Mucosa of gallbladder (tissue), 1 donor: ENCODE measurements around the gene ATG4C. TPM values are rescaled to one million over a fixed set of nuclear protein-coding genes. Genes with fewer than 3 reads are reported as not detected.
"Not testable (repeated sequence)": the region's sequence is repeated elsewhere in the genome, so short reads cannot be mapped to it uniquely, and the experiment has no call there.

Source experiments
- DNase-seq: peaks from one replicate; pipeline ENCODE4 v3.0.0-alpha.2; 2020; ENCODE audit warnings: low spot score
- total RNA-seq: library from RNA; stranded (reverse); gene quantifications from one replicate; pipeline ENCODE4 v1.2.1, GENCODE V29; 2021
- donor health status: DM: no; HTN: no; CAD: no.

Gene ATG4C
- total RNA-seq: 12.9 TPM

DNA sequence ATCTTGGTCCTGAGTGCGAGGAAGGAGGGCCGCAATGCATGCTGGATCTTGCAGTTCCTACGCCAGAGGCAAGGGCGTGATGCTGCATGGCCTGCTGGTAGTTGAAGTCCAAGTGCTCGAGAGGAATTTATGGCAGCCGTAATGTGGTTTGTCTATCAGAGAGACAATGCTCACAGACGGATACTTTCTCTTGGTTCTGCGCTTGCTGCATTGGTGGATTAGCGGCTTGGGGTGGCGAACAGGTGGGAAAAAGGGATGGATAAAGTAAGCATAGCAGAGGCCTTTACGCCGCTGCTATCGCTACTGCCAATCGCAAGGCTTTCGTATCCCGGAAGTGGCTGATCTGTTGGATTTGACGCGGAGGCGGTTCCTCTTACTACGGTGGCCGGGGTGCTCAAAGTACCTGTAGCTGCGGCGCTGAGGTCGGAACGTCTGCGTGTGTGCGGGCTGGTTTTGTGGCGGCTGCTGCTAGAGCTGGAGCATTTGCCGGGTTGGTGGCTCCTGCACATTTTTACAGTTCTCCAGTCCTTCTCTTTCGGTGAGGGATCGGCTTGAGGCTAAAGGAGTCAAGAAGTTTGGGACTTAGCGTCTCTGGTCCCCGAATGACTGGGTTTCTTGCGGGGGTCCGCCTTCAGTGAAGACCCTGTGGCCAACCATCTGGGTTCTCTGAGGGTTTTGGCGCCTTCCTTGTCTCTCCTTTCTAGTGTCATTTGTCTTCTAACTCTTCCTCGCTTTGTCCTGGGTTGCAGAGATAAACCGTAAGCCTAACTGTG is at the start of gene ATG4C:
ATG4C (plus strand) TSS at position 397 of the 773 bp plus-strand sequence. CDS start 19,655 bp downstream, outside the sequence.
- peak; percentile 97 for DNase-seq

DNA sequence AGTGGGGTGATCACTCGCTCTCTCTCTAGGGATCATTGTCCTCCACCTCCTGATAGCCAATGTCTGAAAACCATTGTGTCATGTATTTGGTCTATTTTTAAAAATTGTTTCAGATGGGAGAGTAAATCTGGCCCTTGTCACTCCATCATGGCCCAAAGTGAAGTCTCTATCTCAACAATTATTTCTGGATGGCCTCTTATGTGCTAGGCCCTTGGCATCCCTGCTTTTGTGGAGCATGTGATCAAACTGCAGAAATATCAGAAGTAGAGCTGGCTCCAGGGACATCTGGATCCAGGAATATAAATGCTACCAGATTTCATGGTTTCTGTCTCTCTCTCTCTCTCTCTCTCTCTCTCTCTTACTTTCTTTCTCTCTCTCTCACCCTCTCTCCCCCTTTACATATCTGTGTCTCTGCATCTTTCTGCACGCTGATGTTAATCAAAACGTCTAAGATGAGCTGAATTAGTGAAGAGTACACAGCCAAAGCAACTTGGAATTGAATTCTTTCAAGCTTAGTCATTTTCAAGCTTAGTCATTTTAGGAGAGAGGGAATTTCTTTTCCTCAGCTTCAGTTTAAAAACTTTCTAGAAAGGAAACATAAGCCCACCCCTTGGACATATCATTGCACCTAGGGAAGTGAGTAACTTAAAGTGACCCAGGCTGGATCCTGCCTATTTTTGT is 48.3 kb upstream of the ATG4C start:
- DNase-seq: no peak

- not testable (repeated sequence) for DNase-seq
Measured at GRCh38 chr1:62740701-62741100, 43.2 kb upstream of the ATG4C start.

DNA sequence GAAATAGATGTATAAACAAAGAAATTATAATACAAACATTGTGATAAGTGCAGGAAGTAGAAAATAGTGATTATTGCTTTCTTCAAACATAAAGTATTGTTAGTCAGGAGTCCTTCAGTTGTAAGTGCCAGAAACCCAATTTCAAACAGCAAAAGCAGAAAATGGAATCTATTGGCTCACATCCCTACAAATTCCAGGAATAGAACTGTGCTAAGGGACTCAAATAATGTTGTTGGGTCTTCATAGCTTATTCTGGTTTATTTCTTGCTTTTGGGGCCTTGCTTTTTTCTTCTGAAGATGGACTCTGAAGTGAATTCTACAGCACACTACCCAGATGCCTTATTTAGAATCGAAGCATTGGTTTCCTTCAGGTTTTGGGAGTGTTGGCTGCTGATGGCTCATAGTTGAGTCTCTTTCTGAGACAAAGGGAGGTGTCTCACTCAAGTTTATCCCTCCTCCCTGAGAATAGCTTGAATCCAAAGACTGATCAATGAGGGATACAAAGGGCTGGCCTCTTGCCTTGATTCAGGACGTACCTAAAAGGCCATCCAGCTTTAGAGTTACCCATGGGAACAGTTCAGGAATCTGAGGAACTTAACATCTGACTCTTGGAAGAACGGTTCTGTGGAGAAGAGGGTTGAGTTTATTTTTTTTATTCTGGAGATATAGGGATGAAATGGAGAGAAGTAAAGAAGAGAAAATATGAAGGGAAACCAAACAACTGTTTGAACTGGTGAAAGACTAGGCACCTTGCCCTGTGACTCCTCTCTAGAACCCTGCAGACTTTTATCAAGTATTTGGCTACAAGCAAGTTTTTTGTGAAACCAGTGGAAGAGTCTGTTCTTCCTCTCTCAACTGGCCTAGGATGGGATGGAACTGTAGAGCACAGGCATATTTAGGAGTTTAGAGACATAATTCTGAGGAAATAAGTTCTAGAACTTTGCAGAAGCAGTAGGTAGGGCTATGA is 39.0 kb upstream of the ATG4C start:
- DNase-seq: no peak

GRCh38 chr1:62746086-62746808 is 37.7 kb upstream of the ATG4C start:
- no peak for DNase-seq

GRCh38 chr1:62746809-62747138 is 37.2 kb upstream of the ATG4C start:
- no peak for DNase-seq

- no peak for DNase-seq
Measured at GRCh38 chr1:62753031-62753965, 30.6 kb upstream of the ATG4C start.

- not testable (repeated sequence) for DNase-seq
Measured at GRCh38 chr1:62754938-62755337, 29.0 kb upstream of the ATG4C start.

GRCh38 chr1:62756255-62756884 is 27.6 kb upstream of the ATG4C start:
- not testable (repeated sequence) for DNase-seq

GRCh38 chr1:62759232-62759875 is 24.6 kb upstream of the ATG4C start:
- not testable (repeated sequence) for DNase-seq

DNA sequence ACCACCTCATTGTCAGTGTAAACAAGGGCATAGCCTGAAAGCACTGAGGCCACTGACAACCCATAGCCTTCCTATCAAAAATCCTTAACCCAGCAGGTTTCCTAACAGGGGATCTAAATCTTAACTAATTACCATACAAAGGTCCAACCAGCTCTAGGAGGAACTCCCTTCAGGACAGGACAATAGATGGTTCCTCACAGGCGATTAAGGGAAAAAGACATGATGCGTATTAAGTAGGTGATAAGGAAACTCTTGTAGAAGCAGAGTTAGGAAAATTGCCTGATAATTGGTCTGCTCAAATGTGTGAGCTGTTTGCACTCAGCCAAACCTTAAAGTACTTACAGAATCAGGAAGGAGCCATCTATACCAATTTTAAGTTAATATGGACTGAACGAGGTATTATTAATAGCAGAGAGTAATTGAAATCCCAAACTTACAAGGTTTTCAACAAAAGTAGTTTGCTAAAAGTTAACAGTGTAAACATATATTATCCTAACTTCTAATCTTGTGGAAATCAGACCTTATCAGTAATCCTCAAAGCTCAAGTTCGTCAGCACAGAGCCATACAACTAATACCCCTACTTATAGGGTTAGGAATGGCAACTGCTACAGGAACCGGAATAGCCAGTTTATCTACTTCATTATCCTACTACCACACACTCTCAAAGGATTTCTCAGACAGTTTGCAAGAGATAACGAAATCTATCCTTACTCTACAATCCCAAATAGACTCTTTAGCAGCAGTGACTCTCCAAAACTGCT is 23.7 kb upstream of the ATG4C start:
- not testable (repeated sequence) for DNase-seq

- DNase-seq: not testable (repeated sequence)
Measured at GRCh38 chr1:62761223-62761870, 22.6 kb upstream of the ATG4C start.

- DNase-seq: not testable (repeated sequence)
Measured at GRCh38 chr1:62762027-62762426, 21.9 kb upstream of the ATG4C start.

GRCh38 chr1:62765981-62766380 is 18.0 kb upstream of the ATG4C start:
- DNase-seq: no peak

DNA sequence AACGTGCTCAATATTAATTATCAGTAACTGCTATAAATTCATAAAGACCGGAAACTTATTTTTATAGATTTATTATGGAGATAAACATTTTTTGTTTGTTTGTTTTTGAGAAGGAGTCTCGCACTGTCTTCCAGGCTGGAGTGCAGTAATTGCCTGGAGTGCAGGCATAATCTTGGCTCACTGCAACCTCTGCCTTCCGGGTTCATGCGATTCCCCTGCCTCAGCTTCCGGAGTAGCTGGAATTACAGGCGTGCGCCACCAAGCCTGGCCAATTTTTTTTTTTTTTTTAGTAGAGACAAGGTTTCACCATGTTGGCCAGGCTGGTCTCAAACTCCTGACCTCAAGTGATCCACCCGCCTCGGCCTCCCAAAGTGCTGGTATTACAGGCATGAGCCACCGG is 15.4 kb upstream of the ATG4C start:
- not testable (repeated sequence) for DNase-seq

- no peak for DNase-seq
Measured at GRCh38 chr1:62772607-62773295, 11.2 kb upstream of the ATG4C start.

DNA sequence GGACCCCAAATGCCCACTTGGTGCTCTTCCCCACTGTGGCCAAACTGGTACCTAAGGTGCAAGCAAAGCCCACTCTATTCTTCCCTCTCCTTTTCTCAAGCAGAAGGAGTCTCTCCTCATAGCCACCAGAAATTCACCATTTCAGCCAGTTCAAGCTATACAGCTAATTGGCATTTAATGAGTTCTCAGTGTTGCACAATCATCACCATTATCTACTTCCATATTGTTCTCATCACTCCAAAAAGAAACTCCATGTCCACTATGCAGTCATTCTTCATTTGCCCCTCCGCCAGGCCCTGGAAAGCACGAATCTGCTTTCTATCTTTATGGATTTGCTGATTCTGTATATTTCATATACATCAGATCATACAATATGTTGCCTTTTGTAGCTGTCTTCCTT is 9.9 kb upstream of the ATG4C start:
- no peak for DNase-seq
